MM.1S (cell line): ENCODE measurements around the gene CDK5RAP1.

Source experiments
- EZH2 ChIP-seq: fragments of 300-600 bp; sonication (generic); optimal IDR thresholded peaks from 2 replicates; pipeline ENCODE3; 2017; ENCODE audit warnings: low read depth, mild to moderate bottlenecking, antibody characterized with exemption, low read length, mixed read lengths
- EZH2phosphoT487 ChIP-seq: fragments of 300-600 bp; sonication (generic); IDR thresholded peaks from 2 replicates; pipeline ENCODE4 v1.6.1; 2018; ENCODE audit warnings: antibody characterized with exemption, low read length
- TF ChIP-seq, protein P1 (sequence below): fragments of 300-600 bp; sonication (generic); IDR thresholded peaks from 2 replicates; pipeline ENCODE4 v1.5.1; 2016; ENCODE audit warnings: antibody characterized with exemption, low read length, mixed read lengths

DNA sequence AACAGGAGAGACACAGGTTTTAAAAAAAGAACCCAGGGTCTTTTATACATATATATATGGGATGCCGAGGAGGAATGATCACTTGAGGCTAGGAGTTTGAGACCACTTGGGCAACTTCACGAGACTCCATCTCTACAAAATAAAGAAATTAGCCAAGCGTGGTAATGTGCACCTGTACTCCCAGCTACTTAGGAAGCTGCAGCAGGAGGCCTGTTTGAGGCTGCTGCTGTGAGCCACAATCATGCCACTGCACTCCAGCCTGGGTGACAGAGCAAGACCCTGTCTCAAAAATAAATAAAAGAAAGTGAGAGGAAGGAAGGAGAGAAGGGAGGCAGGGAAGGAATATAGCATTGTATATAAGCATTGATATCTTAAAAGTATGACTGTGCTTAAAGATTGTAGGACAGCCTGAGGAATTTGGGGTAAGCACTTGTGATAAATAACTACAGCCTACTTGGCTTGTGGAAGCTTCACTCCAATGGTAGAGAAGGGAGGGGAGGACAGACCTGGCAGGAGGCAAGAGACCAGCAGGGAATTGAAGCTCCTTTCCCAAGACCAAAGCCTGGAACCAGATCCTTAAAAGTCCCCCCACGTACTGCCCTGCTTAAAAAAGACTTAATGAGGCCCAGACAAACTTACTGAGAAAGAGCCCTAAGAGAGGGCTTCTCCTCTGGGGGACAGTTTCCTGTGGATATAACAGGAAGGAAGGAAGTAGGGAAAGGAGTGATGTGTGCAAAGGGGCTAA, 44.7 kb upstream of the CDK5RAP1 start:
- TF ChIP-seq, protein P1, sequence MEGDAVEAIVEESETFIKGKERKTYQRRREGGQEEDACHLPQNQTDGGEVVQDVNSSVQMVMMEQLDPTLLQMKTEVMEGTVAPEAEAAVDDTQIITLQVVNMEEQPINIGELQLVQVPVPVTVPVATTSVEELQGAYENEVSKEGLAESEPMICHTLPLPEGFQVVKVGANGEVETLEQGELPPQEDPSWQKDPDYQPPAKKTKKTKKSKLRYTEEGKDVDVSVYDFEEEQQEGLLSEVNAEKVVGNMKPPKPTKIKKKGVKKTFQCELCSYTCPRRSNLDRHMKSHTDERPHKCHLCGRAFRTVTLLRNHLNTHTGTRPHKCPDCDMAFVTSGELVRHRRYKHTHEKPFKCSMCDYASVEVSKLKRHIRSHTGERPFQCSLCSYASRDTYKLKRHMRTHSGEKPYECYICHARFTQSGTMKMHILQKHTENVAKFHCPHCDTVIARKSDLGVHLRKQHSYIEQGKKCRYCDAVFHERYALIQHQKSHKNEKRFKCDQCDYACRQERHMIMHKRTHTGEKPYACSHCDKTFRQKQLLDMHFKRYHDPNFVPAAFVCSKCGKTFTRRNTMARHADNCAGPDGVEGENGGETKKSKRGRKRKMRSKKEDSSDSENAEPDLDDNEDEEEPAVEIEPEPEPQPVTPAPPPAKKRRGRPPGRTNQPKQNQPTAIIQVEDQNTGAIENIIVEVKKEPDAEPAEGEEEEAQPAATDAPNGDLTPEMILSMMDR: no peak
- no peak for TF ChIP-seq EZH2phosphoT487
- TF ChIP-seq EZH2: no peak
